H9 (cell line): ENCODE measurements around the gene BCL2L15. TPM values are rescaled to one million over a fixed set of nuclear protein-coding genes. Genes with fewer than 3 reads are reported as not detected.

Source experiments
- DNase-seq: peaks from one replicate; pipeline ENCODE4 v3.0.0-alpha.2; 2017
- H2AFZ ChIP-seq: one replicate; pipeline ENCODE4 v1.6.1; 2013; ENCODE audit warnings: mild to moderate bottlenecking, low read length, control low read depth, moderate library complexity
- H2AK5ac ChIP-seq: 2 replicates; pipeline ENCODE4 v1.6.1; 2013; ENCODE audit warnings: low read length, control low read depth, mixed read lengths; ENCODE audit not compliant: insufficient read length
- H2BK120ac ChIP-seq: one replicate; pipeline ENCODE4 v1.6.1; 2013; ENCODE audit warnings: low read depth, mild to moderate bottlenecking, low read length, control low read depth, inconsistent platforms; ENCODE audit not compliant: poor library complexity, severe bottlenecking
- H2BK12ac ChIP-seq: 2 replicates; pipeline ENCODE4 v1.6.1; 2013; ENCODE audit warnings: low read length, control low read depth, mixed read lengths, low read depth; ENCODE audit not compliant: insufficient read length
- H2BK15ac ChIP-seq: 2 replicates; pipeline ENCODE4 v1.6.1; 2013; ENCODE audit warnings: low read depth, low read length, control low read depth
- H2BK20ac ChIP-seq: one replicate; pipeline ENCODE4 v1.6.1; 2013; ENCODE audit warnings: low read depth, mild to moderate bottlenecking, low read length, control low read depth, inconsistent platforms; ENCODE audit not compliant: poor library complexity, severe bottlenecking
- H2BK5ac ChIP-seq: 2 replicates; pipeline ENCODE4 v1.6.1; 2013; ENCODE audit warnings: low read length, control low read depth, mixed read lengths; ENCODE audit not compliant: insufficient read length
- H3K14ac ChIP-seq: 2 replicates; pipeline ENCODE4 v1.6.1; 2013; ENCODE audit warnings: low read length, control low read depth; ENCODE audit not compliant: insufficient read depth
- H3K18ac ChIP-seq: 2 replicates; pipeline ENCODE4 v1.6.1; 2013; ENCODE audit warnings: low read depth, mild to moderate bottlenecking, mixed read lengths, low read length, control low read depth; ENCODE audit not compliant: insufficient read length
- H3K23ac ChIP-seq: 2 replicates; pipeline ENCODE4 v1.6.1; 2013; ENCODE audit warnings: low read length, control low read depth, mixed read lengths, low read depth; ENCODE audit not compliant: insufficient read length
- H3K23me2 ChIP-seq: 2 replicates; pipeline ENCODE4 v1.6.1; 2013; ENCODE audit warnings: low read depth, mild to moderate bottlenecking, mixed read lengths, low read length, control low read depth; ENCODE audit not compliant: insufficient read length, poor library complexity, severe bottlenecking
- H3K27ac ChIP-seq: 2 replicates; pipeline ENCODE4 v1.5.1; 2013; ENCODE audit warnings: low read length, control low read depth, mixed read lengths, low read depth; ENCODE audit not compliant: insufficient read length
- H3K27me3 ChIP-seq: 2 replicates; pipeline ENCODE4 v1.6.1; 2013; ENCODE audit warnings: low read length, control low read depth, inconsistent platforms; ENCODE audit not compliant: insufficient read depth
- H3K4ac ChIP-seq: 2 replicates; pipeline ENCODE4 v1.6.1; 2013; ENCODE audit warnings: low read depth, mild to moderate bottlenecking, control low read depth, inconsistent platforms, low read length, moderate library complexity
- H3K4me1 ChIP-seq: 2 replicates; pipeline ENCODE4 v1.6.1; 2013; ENCODE audit warnings: low read length, control low read depth, inconsistent platforms; ENCODE audit not compliant: insufficient read depth
- H3K4me2 ChIP-seq: 2 replicates; pipeline ENCODE4 v1.6.1; 2013; ENCODE audit warnings: low read length, control low read depth, mixed read lengths; ENCODE audit not compliant: insufficient read length, insufficient read depth
- H3K56ac ChIP-seq: 2 replicates; pipeline ENCODE4 v1.6.1; 2013; ENCODE audit warnings: low read depth, mild to moderate bottlenecking, mixed read lengths, low read length, control low read depth; ENCODE audit not compliant: insufficient read length
- H3K79me1 ChIP-seq: 2 replicates; pipeline ENCODE4 v1.6.1; 2013; ENCODE audit warnings: low read depth, mild to moderate bottlenecking, moderate library complexity, low read length, control low read depth, inconsistent platforms; ENCODE audit not compliant: insufficient read depth, poor library complexity, severe bottlenecking
- H3K79me2 ChIP-seq: 2 replicates; pipeline ENCODE4 v1.6.1; 2013; ENCODE audit warnings: low read length, control low read depth, inconsistent platforms; ENCODE audit not compliant: insufficient read depth
- H3K9ac ChIP-seq: 2 replicates; pipeline ENCODE4 v1.6.1; 2013; ENCODE audit warnings: low read length, control low read depth, mixed read lengths; ENCODE audit not compliant: insufficient read length; ENCODE audit errors: extremely low read depth
- H3K9me3 ChIP-seq: one replicate; pipeline ENCODE4 v1.6.1; 2013; ENCODE audit warnings: low read depth, low read length, inconsistent platforms; ENCODE audit not compliant: control insufficient read depth
- H3T11ph ChIP-seq: one replicate; pipeline ENCODE4 v1.6.1; 2013; ENCODE audit warnings: mild to moderate bottlenecking, low read length, control low read depth, inconsistent platforms
- H4K20me1 ChIP-seq: one replicate; pipeline ENCODE4 v1.6.1; 2013; ENCODE audit not compliant: control insufficient read depth, insufficient read length, insufficient read depth
- H4K5ac ChIP-seq: 2 replicates; pipeline ENCODE4 v1.6.1; 2013; ENCODE audit warnings: low read depth, mild to moderate bottlenecking, mixed read lengths, low read length, control low read depth; ENCODE audit not compliant: insufficient read length
- H4K8ac ChIP-seq: replicated peaks from 2 replicates; pipeline ENCODE4 v1.6.1; 2013; ENCODE audit warnings: low read length, control low read depth, mixed read lengths, low read depth; ENCODE audit not compliant: insufficient read length
- H4K91ac ChIP-seq: 2 replicates; pipeline ENCODE4 v1.6.1; 2013; ENCODE audit warnings: low read depth, mild to moderate bottlenecking, moderate library complexity, mixed read lengths, low read length, control low read depth; ENCODE audit not compliant: insufficient read length
- H3K27ac Mint-ChIP-seq, 3 experiments: 2 replicates in 2 of 3; 3 replicates in 1 of 3; pipeline ENCODE4 v1.8.0; 2020 to 2021; ENCODE audit warnings: mixed read lengths in 3 of 3, mild to moderate bottlenecking in 1 of 3, moderate library complexity in 1 of 3
- H3K27me3 Mint-ChIP-seq: 2 replicates; pipeline ENCODE4 v1.8.0; 2021; ENCODE audit warnings: low read depth, mild to moderate bottlenecking, moderate library complexity, mixed read lengths
- H3K36me3 Mint-ChIP-seq, 3 experiments: 2 replicates in 2 of 3; 3 replicates in 1 of 3; pipeline ENCODE4 v1.8.0; 2020 to 2021; ENCODE audit warnings: low read depth in 3 of 3, mixed read lengths in 3 of 3; ENCODE audit not compliant: insufficient read depth in 1 of 3
- H3K4me1 Mint-ChIP-seq, 2 experiments: 2 replicates each; pipeline ENCODE4 v1.8.0; 2020; ENCODE audit warnings: mixed read lengths in 2 of 2
- H3K4me3 Mint-ChIP-seq, 2 experiments: 2 replicates in 1 of 2; 3 replicates in 1 of 2; pipeline ENCODE4 v1.8.0; 2020 to 2021; ENCODE audit warnings: mild to moderate bottlenecking in 2 of 2, mixed read lengths in 2 of 2, moderate library complexity in 1 of 2
- H3K9me3 Mint-ChIP-seq, 2 experiments: 2 replicates in 1 of 2; 3 replicates in 1 of 2; pipeline ENCODE4 v1.8.0; 2020; ENCODE audit warnings: mild to moderate bottlenecking in 2 of 2, mixed read lengths in 2 of 2, moderate library complexity in 1 of 2
- WGBS: extraction: QIAGEN DNeasy Blood & Tissue Kit; methylation state at CpG from one replicate; pipeline ENCODE4 v1.1.7; 2013; ENCODE audit warnings: missing lambda C conversion rate, low lambda C conversion rate, mixed read lengths; ENCODE audit not compliant: insufficient read length; ENCODE audit errors: extremely low coverage; 5-methylcytosine and 5-hydroxymethylcytosine counted together
- total RNA-seq: library from RNA; stranded (reverse); gene quantifications from 2 replicates; pipeline ENCODE4 v1.2.1, GENCODE V29; 2021
- TF ChIP-seq, protein P1 (sequence below): fragments of 200-600 bp; sonication (generic); conservative IDR thresholded peaks from 3 replicates; pipeline ENCODE4 v1.8.0; 2021; ENCODE audit warnings: antibody characterized with exemption, mild to moderate bottlenecking

Gene BCL2L15
- total RNA-seq, 1 experiment from 2014 or later = 0.22 TPM

DNA sequence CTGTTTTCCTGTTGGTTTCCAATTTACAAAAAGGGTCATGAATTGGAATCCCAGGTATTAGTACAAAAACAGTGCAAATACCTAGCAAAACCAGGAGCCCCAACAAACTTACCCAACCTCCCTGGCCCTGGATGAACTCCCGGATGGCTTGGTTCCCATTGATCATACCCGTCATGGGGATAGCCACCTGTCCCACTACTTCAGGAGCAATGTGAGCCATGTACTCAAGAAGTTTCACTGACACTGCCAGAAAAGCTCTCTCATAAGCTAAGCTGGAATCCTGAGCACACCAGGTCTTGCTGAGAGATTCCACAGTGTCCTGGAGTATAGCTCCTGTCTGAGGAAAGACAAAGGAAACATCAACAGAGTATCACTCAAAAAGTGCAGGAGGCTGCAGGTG lies 5.7 kb downstream of the BCL2L15 start:
- Histone ChIP-seq H3K4me2 (no peak overlapping the region), H2BK5ac (no peak overlapping the region), H3K9me3 (no peaks in the 10 kb centered on the region), H3K18ac (no peak overlapping the region), H3K79me2 (no peaks in the 10 kb centered on the region), H2AK5ac (no peak overlapping the region), H4K5ac (no peak overlapping the region), H3K23me2 (no peaks in the 10 kb centered on the region), H2AFZ (no peak overlapping the region), H3K14ac (no peak overlapping the region), H3K79me1 (no peaks in the 10 kb centered on the region), H4K8ac (no peak overlapping the region), H4K20me1 (no peaks in the 10 kb centered on the region), H3K27ac (no peak overlapping the region), H3K4me1 (no peaks in the 10 kb centered on the region), H3K23ac (no peak overlapping the region), H3K56ac (no peak overlapping the region), H3T11ph (no peak overlapping the region), H3K9ac (no peak overlapping the region), H3K4ac (no peak overlapping the region), H2BK15ac (no peak overlapping the region), H2BK120ac (no peak overlapping the region), H2BK20ac (no peak overlapping the region), H3K27me3 (no peaks in the 10 kb centered on the region), H2BK12ac (no peak overlapping the region), H4K91ac (no peak overlapping the region)
- peaks cover 9 to 17% of the 10 kb centered on the region in 2 experiments for H3K4me1 Mint-ChIP-seq
- TF ChIP-seq, protein P1, sequence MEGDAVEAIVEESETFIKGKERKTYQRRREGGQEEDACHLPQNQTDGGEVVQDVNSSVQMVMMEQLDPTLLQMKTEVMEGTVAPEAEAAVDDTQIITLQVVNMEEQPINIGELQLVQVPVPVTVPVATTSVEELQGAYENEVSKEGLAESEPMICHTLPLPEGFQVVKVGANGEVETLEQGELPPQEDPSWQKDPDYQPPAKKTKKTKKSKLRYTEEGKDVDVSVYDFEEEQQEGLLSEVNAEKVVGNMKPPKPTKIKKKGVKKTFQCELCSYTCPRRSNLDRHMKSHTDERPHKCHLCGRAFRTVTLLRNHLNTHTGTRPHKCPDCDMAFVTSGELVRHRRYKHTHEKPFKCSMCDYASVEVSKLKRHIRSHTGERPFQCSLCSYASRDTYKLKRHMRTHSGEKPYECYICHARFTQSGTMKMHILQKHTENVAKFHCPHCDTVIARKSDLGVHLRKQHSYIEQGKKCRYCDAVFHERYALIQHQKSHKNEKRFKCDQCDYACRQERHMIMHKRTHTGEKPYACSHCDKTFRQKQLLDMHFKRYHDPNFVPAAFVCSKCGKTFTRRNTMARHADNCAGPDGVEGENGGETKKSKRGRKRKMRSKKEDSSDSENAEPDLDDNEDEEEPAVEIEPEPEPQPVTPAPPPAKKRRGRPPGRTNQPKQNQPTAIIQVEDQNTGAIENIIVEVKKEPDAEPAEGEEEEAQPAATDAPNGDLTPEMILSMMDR = no peak
- no peak for DNase-seq
- H3K36me3 Mint-ChIP-seq = no peaks in the 10 kb centered on the region
- no peak overlapping the region for H3K4me3 Mint-ChIP-seq
- WGBS = no CpG with 5 or more reads among the region's 2 CpGs
- H3K27ac Mint-ChIP-seq = no peak overlapping the region
- H3K27me3 Mint-ChIP-seq = no peaks in the 10 kb centered on the region
- no peaks in the 10 kb centered on the region for H3K9me3 Mint-ChIP-seq
